ENCODE data around the gene SHLD1. TPM values are rescaled to one million over a fixed set of nuclear protein-coding genes. Genes with fewer than 3 reads are reported as not detected.

The SHLD1 gene
- total RNA-seq, 1 experiment from 2014 or later, result 6.7 TPM

DNA sequence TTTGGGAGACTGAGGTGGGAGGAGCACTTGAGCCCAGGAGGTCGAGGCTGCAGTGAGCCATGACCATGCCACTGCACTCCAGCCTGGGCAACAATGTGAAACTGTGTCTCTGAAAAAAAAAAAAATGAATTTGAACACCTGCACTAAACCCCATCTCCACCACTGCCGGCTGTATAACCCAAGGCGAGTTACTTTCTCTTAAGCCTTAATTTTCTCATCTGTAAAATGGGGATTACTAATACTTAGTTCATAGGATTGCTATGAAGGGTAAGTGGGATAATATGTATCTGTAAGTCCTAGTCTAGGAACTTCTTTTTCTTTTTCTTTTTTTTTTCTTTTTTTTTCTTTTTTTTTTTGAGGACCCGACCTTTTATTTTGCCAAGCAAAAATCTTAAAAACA is 61.5 kb downstream of the SHLD1 start:
- H3K4me1 Mint-ChIP-seq, result peaks cover 7 to 10% of the 10 kb centered on the region in 2 experiments
- DNase-seq, result no peak

More for the DNA sequence above, 61.5 kb downstream of the SHLD1 start:
- no peak overlapping the region for H4K91ac ChIP-seq (ENCODE audit: insufficient read length, low read depth, low read length)
- no peak overlapping the region for H4K5ac ChIP-seq (ENCODE audit: insufficient read length, low read depth, low read length)
- no peaks in the 10 kb centered on the region for H3K9me3 ChIP-seq (ENCODE audit: control insufficient read depth, low read depth, low read length)
- Mint-ChIP-seq H3K4me3 (no peak overlapping the region), H3K27ac (no peak overlapping the region), H3K9me3 (no peaks in the 10 kb centered on the region), H3K36me3 (ENCODE audit: insufficient read depth in 1 of 3, low read depth in 3 of 3) (no peaks in the 10 kb centered on the region), H3K27me3 (ENCODE audit: low read depth) (no peaks in the 10 kb centered on the region)
- no peak overlapping the region for H2BK5ac ChIP-seq (ENCODE audit: insufficient read length, low read length)
- H3K18ac ChIP-seq (ENCODE audit: insufficient read length, low read depth, low read length), result no peak overlapping the region
- no peak overlapping the region for H3K4ac ChIP-seq (ENCODE audit: low read depth, low read length)
- H3K14ac ChIP-seq (ENCODE audit: insufficient read depth, low read length), result no peak overlapping the region
- H3K79me2 ChIP-seq (ENCODE audit: insufficient read depth, low read length), result no peaks in the 10 kb centered on the region
- no peak overlapping the region for H3K56ac ChIP-seq (ENCODE audit: insufficient read length, low read depth, low read length)
- H3K4me1 ChIP-seq (ENCODE audit: insufficient read depth, low read length), result no peaks in the 10 kb centered on the region
- H2BK12ac ChIP-seq (ENCODE audit: insufficient read length, low read depth, low read length), result no peak overlapping the region
- H2BK15ac ChIP-seq (ENCODE audit: low read depth, low read length), result no peak overlapping the region
- no peak overlapping the region for H3K9ac ChIP-seq (ENCODE audit: extremely low read depth, insufficient read length, low read length)
- 100% methylated on average over 1 of the region's 4 CpGs for WGBS (ENCODE audit: extremely low coverage, insufficient read length, low lambda C conversion rate)
- no peak overlapping the region for H3K23ac ChIP-seq (ENCODE audit: insufficient read length, low read depth, low read length)
- TF ChIP-seq, protein P1, sequence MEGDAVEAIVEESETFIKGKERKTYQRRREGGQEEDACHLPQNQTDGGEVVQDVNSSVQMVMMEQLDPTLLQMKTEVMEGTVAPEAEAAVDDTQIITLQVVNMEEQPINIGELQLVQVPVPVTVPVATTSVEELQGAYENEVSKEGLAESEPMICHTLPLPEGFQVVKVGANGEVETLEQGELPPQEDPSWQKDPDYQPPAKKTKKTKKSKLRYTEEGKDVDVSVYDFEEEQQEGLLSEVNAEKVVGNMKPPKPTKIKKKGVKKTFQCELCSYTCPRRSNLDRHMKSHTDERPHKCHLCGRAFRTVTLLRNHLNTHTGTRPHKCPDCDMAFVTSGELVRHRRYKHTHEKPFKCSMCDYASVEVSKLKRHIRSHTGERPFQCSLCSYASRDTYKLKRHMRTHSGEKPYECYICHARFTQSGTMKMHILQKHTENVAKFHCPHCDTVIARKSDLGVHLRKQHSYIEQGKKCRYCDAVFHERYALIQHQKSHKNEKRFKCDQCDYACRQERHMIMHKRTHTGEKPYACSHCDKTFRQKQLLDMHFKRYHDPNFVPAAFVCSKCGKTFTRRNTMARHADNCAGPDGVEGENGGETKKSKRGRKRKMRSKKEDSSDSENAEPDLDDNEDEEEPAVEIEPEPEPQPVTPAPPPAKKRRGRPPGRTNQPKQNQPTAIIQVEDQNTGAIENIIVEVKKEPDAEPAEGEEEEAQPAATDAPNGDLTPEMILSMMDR (conservative IDR thresholded peaks at IDR 0.05), result no peak
- H4K20me1 ChIP-seq (ENCODE audit: control insufficient read depth, insufficient read depth, insufficient read length), result no peaks in the 10 kb centered on the region
- no peak overlapping the region for H3K27ac ChIP-seq (ENCODE audit: insufficient read length, low read depth, low read length)
- no peaks in the 10 kb centered on the region for H3K27me3 ChIP-seq (ENCODE audit: insufficient read depth, low read length)
- no peak overlapping the region for H2AK5ac ChIP-seq (ENCODE audit: insufficient read length, low read length)
- no peak overlapping the region for H2BK120ac ChIP-seq (ENCODE audit: low read depth, low read length, poor library complexity, severe bottlenecking)
- no peak overlapping the region for H2BK20ac ChIP-seq (ENCODE audit: low read depth, low read length, poor library complexity, severe bottlenecking)
- no peak overlapping the region for H3K4me2 ChIP-seq (ENCODE audit: insufficient read depth, insufficient read length, low read length)
- no peak overlapping the region for H3T11ph ChIP-seq (ENCODE audit: low read length)
- no peak overlapping the region for H4K8ac ChIP-seq (replicated peaks; ENCODE audit: insufficient read length, low read depth, low read length)
- no peaks in the 10 kb centered on the region for H3K23me2 ChIP-seq (ENCODE audit: insufficient read length, low read depth, low read length, poor library complexity, severe bottlenecking)
- no peak overlapping the region for H2AFZ ChIP-seq (ENCODE audit: low read length)
- no peaks in the 10 kb centered on the region for H3K79me1 ChIP-seq (ENCODE audit: insufficient read depth, low read depth, low read length, poor library complexity, severe bottlenecking)

All from H9 (cell line).